Measurements from ENCODE around the gene IFIT2.
A peak's percentile ranks its signal among the peaks of the same experiment; 100 is the strongest.
"Not testable (repeated sequence)": the region's sequence is repeated elsewhere in the genome, so short reads cannot be mapped to it uniquely, and the experiment has no call there.

The IFIT2 gene, protein sequence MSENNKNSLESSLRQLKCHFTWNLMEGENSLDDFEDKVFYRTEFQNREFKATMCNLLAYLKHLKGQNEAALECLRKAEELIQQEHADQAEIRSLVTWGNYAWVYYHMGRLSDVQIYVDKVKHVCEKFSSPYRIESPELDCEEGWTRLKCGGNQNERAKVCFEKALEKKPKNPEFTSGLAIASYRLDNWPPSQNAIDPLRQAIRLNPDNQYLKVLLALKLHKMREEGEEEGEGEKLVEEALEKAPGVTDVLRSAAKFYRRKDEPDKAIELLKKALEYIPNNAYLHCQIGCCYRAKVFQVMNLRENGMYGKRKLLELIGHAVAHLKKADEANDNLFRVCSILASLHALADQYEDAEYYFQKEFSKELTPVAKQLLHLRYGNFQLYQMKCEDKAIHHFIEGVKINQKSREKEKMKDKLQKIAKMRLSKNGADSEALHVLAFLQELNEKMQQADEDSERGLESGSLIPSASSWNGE

DNA sequence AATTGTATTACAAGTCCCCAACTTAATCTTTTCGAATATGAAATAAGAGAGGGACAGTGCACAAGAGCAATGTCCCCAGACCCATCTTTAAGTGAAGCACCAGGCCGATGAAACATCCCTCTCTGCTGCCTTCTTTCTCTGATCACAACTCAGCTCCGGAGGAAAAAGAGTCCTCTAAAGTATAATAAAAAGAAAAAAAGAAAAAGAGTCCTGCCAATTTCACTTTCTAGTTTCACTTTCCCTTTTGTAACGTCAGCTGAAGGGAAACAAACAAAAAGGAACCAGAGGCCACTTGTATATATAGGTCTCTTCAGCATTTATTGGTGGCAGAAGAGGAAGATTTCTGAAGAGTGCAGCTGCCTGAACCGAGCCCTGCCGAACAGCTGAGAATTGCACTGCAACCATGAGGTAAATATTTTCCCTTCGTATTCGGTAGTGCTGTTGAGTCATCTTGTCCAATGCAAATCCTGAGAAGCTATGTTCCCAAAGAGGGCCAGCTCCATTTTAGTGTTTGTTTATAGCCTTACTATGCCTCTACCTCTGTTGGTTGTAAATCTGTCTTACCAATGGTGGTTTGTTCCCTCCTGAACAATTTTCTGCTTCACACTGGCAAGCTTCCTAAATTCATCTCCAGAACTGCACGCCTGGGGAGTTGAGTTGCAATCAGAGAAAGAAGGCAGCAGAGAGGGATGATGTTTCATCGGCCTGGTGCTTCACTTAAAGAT is at the start of gene IFIT2:
IFIT2 (plus strand) TSS at position 326 of the 725 bp plus-strand sequence; CDS start at position 404, 78 bp downstream.
- TF ChIP-seq, protein P1, sequence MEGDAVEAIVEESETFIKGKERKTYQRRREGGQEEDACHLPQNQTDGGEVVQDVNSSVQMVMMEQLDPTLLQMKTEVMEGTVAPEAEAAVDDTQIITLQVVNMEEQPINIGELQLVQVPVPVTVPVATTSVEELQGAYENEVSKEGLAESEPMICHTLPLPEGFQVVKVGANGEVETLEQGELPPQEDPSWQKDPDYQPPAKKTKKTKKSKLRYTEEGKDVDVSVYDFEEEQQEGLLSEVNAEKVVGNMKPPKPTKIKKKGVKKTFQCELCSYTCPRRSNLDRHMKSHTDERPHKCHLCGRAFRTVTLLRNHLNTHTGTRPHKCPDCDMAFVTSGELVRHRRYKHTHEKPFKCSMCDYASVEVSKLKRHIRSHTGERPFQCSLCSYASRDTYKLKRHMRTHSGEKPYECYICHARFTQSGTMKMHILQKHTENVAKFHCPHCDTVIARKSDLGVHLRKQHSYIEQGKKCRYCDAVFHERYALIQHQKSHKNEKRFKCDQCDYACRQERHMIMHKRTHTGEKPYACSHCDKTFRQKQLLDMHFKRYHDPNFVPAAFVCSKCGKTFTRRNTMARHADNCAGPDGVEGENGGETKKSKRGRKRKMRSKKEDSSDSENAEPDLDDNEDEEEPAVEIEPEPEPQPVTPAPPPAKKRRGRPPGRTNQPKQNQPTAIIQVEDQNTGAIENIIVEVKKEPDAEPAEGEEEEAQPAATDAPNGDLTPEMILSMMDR (IDR thresholded peaks at IDR 0.05; ENCODE audit: low read depth, low read length) = no peak
- peak within 1 kb of the TSS; percentile 60 for H3K4me3 ChIP-seq (ENCODE audit: low read depth, low read length)

DNA sequence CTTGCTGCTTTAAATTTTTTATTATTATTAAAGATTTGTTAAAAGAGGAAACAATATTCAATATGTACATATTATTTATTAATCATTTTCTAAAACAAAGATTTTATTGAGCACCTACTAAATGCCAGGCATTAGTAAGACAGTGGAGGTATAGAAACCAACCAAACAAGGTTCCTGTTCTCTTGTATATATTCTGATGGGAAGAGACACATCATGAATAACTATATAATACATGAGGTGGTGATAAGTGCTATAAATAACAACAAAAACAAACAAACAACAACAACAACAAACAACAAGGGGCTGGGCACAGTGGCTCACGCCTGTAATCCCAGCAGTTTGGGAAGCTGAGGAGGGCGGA is 49.6 kb upstream of the IFIT2 start:
- peak overlapping the region; percentile 78 for H3K4me3 ChIP-seq (ENCODE audit: low read depth, low read length)
- TF ChIP-seq, protein P1 (IDR thresholded peaks at IDR 0.05; ENCODE audit: low read depth, low read length) = no peak

DNA sequence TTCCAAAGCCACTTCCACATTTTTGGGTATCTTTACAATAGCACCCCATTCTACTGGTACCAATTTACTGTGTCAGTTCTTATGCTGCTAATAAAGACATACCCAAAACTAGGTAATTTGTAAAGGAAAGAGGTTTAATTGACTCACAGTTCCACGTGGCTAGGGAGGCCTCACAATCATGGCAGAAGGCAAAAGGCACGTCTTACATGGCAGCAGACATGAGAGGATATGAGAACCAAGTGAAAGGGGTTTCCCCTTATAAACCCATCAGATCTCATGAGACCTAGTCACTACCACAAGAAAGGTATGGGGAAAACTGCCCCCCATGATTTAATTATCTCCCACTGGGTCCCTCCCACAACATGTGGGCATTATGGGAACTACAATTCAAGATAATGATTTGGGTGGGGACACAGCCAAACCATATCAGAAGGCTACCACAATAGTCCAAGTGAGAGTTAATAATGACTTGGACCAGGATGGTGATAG is 46.7 kb upstream of the IFIT2 start:
- not testable (repeated sequence) for H3K4me3 ChIP-seq (ENCODE audit: low read depth, low read length)

DNA sequence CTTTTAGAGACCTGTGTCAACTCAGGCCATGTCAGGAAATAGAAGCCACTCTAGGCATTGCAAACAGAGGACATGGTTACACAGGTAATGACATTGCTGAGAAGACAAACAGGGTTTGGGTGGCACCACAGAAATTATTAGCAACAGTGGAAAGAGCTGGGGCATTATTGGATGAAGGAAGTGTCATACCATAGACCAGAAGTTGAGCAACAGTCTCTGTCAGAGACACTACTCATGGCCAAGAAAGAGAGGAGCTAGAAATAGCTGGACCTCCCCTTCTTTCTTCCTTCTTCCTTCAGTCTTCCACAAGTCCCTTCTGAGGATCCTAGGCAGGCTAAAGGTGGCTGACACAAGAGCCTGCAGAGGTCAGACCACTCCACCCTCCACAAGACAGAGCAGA is 46.1 kb upstream of the IFIT2 start:
- H3K4me3 ChIP-seq (ENCODE audit: low read depth, low read length) = no peak overlapping the region
- TF ChIP-seq, protein P1 (IDR thresholded peaks at IDR 0.05; ENCODE audit: low read depth, low read length) = no peak

- no peak overlapping the region for H3K4me3 ChIP-seq (ENCODE audit: low read depth, low read length)
- TF ChIP-seq, protein P1 (IDR thresholded peaks at IDR 0.05; ENCODE audit: low read depth, low read length) = no peak
These were observed 45.5 kb upstream of the IFIT2 start for GRCh38 chr10:89256340-89256739.

DNA sequence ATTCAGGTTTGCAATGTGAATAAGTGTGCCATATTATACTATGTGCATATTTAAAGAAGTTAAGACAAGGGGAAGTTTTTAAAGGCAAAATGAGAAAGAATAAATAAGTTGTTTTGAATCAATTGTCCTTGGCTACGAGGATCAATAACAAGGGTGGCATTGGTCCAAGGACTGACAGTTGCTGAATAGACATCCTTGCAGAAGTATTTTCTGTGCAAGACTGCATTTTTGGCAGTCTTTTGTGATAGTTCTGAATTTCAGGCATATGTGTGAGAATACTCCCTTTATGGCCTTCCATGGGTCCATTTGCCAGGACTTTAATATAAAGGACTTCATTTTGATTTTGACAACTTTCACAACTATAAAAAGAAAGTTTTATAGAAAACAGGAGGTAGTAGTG is 44.9 kb upstream of the IFIT2 start:
- no peak overlapping the region for H3K4me3 ChIP-seq (ENCODE audit: low read depth, low read length)
- TF ChIP-seq, protein P1 (IDR thresholded peaks at IDR 0.05; ENCODE audit: low read depth, low read length) = no peak

- TF ChIP-seq, protein P1 (IDR thresholded peaks at IDR 0.05; ENCODE audit: low read depth, low read length) = no peak
These were observed 44.3 kb upstream of the IFIT2 start for GRCh38 chr10:89257581-89257980.

More at GRCh38 chr10:89257581-89257980, 44.3 kb upstream of the IFIT2 start:
- H3K4me3 ChIP-seq (ENCODE audit: low read depth, low read length) = no peak overlapping the region

Measured in WI38 (cell line).